GM18519 (cell line): Measurements from ENCODE around the gene RADIL.

Experiments used
- ATAC-seq: cut with Tn5 transposase; IDR thresholded peaks from one replicate; pipeline ENCODE4 v1.9.1; 2021; ENCODE audit warnings: mild to moderate bottlenecking, moderate library complexity; ENCODE audit not compliant: unreplicated experiment, low FRiP score

Gene RADIL

GRCh38 chr7:4762121-4763055, 121.1 kb downstream of the RADIL start:
- ATAC-seq: no peak

GRCh38 chr7:4760952-4761351, 122.6 kb downstream of the RADIL start:
- no peak for ATAC-seq

DNA sequence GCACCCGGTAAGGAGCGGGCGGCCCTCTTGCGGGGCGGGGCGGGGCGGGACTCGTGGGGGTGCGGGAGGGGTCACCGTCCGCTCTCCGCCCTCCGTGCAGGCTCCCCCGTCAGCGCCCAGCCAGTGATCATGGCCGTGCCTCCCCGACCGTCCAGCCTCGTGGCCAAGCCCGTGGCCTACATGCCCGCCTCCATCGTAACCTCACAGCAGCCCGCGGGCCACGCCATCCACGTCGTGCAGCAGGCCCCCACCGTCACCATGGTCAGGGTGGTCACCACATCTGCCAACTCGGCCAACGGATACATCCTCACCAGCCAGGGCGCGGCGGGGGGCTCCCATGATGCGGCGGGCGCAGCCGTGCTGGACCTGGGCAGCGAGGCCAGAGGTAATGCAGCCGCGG, 124.3 kb downstream of the RADIL start:
- ATAC-seq: no peak

GRCh38 chr7:4758791-4759190, 124.7 kb downstream of the RADIL start:
- no peak for ATAC-seq

- ATAC-seq: no peak
Measured at GRCh38 chr7:4758111-4758510, 125.4 kb downstream of the RADIL start.

DNA sequence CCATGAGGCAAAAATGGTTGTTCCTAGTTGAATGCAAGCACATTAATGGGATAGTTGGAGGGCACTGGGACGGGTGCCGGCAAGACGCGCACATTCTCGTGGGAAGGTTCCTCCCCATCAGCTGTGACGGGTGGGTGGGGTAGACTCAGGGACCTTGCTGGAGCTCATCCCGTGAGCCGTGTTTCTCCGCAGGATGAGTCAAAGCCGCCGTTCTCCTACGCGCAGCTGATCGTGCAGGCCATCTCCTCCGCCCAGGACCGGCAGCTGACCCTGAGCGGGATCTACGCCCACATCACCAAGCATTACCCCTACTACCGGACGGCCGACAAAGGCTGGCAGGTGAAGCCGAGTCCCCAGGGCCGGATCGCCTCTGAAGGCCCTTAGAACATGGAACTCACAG, 128.5 kb downstream of the RADIL start:
- no peak for ATAC-seq

DNA sequence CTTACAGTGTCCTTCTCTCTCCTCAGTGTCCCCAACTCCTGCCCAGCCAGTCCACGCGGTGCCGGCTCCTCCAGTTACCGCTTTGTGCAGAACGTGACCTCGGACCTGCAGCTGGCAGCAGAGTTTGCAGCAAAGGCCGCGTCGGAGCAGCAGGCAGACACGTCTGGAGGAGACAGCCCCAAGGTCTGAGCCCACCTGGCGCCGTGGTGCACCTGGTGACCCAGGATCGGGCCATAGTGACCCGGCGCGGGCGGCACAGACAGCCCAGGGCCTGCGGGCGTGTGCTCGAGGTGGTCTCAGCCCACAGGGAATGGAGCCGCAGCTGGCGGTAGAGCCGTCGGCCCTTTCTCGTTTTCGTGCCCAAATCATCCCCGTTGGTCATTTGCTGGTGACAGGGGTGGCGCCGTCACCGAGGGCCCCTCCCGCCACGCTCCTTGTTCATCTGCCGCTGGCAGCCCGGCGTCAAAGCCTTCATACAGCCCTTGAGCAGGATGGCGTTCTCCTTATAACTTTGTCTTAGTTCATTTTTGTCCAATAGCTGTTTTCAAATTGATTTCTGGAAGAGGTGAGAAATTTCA, 129.0 kb downstream of the RADIL start:
- no peak for ATAC-seq

GRCh38 chr7:4753598-4754432, 129.7 kb downstream of the RADIL start:
- ATAC-seq: peak; percentile 61

- no peak for ATAC-seq
Measured at GRCh38 chr7:4751398-4751947, 132.0 kb downstream of the RADIL start.

GRCh38 chr7:4749798-4750197, 133.7 kb downstream of the RADIL start:
- no peak for ATAC-seq

GRCh38 chr7:4749363-4749762, 134.2 kb downstream of the RADIL start:
- ATAC-seq: no peak
